ENCODE measurements around the gene TAF8. TPM values are rescaled to one million over a fixed set of nuclear protein-coding genes. Genes with fewer than 3 reads are reported as not detected.
"Not testable (repeated sequence)": the region's sequence is repeated elsewhere in the genome, so short reads cannot be mapped to it uniquely, and the experiment has no call there.

The TAF8 gene, protein sequence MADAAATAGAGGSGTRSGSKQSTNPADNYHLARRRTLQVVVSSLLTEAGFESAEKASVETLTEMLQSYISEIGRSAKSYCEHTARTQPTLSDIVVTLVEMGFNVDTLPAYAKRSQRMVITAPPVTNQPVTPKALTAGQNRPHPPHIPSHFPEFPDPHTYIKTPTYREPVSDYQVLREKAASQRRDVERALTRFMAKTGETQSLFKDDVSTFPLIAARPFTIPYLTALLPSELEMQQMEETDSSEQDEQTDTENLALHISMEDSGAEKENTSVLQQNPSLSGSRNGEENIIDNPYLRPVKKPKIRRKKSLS
- total RNA-seq (2014; rRNA removed; shearing (Covaris generic)) = 37.0 and 43.1 TPM in 2 replicates

DNA sequence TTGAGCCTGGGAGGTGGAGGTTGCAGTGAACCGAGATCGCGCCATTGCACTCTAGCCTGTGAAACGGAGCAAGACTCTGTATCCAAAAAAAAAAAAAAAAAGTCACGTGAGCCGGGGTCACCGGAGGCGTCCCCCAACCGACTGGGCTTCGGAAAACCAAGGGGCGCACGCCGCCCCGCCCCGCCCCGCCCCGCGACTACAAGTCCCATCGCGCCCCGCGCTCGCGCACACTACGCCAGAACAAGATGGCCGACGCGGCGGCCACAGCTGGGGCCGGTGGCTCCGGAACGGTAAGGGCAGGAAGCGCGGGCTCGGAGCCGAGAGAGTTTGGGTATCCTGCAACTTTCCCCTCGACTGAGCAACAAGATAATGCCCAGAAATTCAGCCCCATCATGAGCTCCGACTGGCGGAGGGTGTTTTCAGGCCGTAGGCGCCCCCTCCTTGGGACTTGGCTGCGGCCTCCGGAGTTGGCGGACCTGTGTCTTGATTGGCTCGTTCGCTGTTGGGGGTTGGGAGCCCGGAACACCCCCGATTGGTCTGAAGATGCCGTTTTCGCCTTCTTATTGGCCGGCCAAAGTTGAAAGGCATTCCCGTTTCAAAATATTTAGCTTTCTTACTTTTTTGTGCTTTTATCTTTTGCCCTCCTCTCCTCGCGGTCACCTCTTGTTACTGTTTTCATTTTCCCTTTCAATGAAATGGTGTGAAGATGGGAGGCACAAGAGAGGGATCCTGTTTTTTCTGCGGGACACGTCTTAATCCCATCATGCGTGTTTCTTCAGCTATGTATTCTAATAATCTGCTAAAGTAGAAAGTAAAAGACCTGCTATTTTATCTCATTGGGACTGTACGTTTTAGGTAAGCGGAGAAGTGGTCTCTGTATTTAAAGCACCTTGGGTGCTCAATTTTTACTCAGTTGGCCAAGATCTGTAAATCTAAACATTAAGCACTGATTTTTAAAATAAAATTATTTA, at the start of gene TAF8:
TSS of gene TAF8 (plus strand) at position 228 of the 971 bp plus-strand sequence. CDS start at position 246, 18 bp downstream.
- DNase-seq = peak; percentile 92 to 93
- H3K9me3 ChIP-seq (replicated peaks) = no peaks in the 10 kb centered on the region
- H3K36me3 ChIP-seq = peaks cover 10% of the 10 kb centered on the region; the same call in 1 of the 2 replicates
- H3K27ac ChIP-seq = peak within 1 kb of the TSS; percentile 92
- no peaks in the 10 kb centered on the region for H3K27me3 ChIP-seq
- H3K4me3 ChIP-seq = peak within 1 kb of the TSS; percentile 91
- peaks cover 23% of the 10 kb centered on the region for H3K4me1 ChIP-seq

DNA sequence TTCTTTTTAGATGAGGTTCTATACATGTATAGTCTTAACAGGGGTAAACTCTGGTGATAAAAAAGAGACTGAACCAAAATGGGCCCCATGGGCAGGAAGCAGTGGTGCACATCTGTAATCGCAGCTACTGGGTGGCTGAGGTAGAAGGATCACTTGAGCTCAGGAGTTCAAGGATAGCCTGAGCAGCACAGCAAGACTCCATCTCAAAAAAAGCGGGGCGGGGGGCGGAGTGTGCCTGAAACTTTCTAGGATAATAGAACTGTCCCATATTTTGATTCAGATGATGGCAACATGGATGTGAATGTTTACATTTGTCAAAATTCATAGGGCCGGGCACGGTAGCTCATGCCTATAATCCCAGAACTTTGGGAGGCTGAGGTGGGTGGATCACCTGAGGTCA, 48.8 kb upstream of the TAF8 start:
- H3K4me1 ChIP-seq = no peaks in the 10 kb centered on the region; the same call in 1 of the 2 replicates
- DNase-seq = no peak
- no peak overlapping the region for H3K4me3 ChIP-seq
- no peak overlapping the region for H3K27ac ChIP-seq
- no peaks in the 10 kb centered on the region for H3K9me3 ChIP-seq (replicated peaks)
- H3K36me3 ChIP-seq = no peaks in the 10 kb centered on the region
- no peaks in the 10 kb centered on the region for H3K27me3 ChIP-seq

DNA sequence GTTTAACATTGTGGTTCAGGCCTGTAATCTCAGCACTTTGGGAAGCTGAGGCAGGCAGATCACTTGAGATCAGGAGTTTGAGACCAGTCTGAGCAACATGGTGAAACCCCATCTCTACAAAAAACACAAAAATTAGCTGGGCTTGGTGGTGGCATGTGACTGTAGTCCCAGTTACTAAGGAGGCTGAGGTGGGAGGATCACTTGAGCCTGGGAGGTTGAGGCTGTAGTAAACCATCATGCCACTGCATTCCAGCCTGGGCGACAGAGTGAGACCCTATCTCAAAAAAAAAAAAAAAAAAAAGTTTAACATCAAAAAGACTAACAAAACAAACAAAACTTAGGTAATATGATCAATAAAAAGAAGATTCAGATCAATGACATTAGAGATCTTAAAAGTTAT, 46.7 kb upstream of the TAF8 start:
- not testable (repeated sequence) for H3K36me3 ChIP-seq; H3K27ac ChIP-seq; DNase-seq; H3K27me3 ChIP-seq; H3K4me3 ChIP-seq; H3K9me3 ChIP-seq (replicated peaks)
- peaks cover 16% of the 10 kb centered on the region for H3K4me1 ChIP-seq

DNA sequence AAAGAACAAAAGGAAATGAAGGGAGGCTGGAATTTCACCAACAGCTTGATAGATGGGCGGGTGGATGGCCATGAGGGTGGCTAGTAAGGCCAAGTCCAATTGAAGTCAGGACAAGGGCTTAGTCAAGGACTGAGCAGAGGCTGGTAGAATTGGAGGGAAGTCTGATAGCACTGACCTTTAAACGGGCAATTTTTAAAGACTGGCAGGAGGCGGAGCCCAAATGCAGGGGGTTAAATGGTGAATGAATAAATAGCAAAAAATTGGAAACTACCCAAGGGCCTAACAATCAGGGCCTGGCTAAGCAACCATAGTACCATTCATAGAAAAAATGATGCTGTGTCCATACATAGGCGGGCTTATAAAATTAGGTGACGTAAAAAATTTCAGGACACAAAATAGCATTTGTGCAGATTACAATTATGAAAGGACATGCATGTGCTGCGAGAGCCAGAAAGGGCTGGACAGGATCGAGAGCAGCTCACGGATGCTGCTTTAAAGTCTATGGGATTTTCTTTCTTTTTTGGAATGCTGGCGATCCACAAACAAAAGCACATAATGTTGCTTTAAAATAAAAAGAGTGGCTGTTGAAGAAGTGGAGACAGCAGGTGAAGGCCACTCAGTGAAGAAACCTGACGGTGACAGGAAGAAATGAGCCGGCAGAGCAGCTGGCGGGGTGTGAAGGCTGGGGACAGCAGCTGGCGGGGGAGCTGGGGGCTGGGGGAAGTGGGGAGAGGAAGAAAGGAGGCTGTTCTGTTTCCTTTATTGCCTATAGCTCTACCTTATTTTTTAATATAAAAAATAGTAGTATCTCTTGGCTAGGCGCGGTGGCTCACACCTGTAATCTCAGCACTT, 42.8 kb upstream of the TAF8 start:
- Histone ChIP-seq H3K36me3 (no peaks in the 10 kb centered on the region), H3K4me3 (peak overlapping the region; percentile 42), H3K4me1 (peaks cover 52% of the 10 kb centered on the region), H3K27me3 (no peaks in the 10 kb centered on the region), H3K9me3 (replicated peaks) (no peaks in the 10 kb centered on the region), H3K27ac (peak overlapping the region; percentile 91)
- DNase-seq = peak; percentile 91 to 93

DNA sequence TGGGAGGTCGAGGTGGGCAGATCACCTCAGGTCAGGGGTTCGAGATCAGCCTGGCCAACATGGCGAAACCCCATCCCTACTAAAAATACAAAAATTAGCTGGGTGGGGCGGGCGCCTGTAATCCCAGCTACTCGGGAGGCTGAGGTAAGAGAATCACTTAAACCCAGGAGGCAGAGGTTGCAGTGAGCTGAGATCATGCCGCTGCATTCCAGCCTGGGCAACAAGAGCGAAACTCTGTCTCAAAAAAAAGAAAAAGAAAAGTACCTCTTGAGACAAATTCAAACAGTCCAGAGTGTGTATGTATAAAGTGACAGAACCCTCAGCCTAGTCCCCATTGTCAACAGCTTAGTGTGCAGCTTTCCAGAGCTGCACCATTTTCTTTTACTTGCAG, 42.2 kb upstream of the TAF8 start:
- not testable (repeated sequence) for H3K9me3 ChIP-seq (replicated peaks); H3K36me3 ChIP-seq; H3K27me3 ChIP-seq
- DNase-seq = peak in 1 of 2 experiments; percentile 71
- Histone ChIP-seq H3K4me1 (peaks cover 58% of the 10 kb centered on the region), H3K27ac (peak overlapping the region; percentile 91), H3K4me3 (peak overlapping the region; percentile 42)

DNA sequence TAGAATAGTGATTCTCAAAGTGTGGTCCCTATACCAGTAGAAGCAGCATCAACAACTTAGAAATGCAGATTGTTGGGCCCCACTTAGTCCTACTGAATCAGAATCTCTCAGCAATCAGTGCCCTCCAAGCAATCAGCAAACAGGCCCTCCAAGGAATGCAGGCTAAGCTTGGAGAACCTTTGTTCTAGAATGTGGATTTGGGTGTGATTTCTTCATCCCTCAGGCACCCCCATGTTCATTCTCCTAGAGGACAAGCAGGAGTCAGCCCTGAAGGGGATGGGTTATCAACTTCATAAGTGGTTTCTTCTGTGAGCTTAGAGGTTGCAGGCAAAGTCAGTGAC, 40.5 kb upstream of the TAF8 start:
- Histone ChIP-seq H3K27ac (peak overlapping the region; percentile 91), H3K4me3 (no peak overlapping the region)
- DNase-seq = no peak

DNA sequence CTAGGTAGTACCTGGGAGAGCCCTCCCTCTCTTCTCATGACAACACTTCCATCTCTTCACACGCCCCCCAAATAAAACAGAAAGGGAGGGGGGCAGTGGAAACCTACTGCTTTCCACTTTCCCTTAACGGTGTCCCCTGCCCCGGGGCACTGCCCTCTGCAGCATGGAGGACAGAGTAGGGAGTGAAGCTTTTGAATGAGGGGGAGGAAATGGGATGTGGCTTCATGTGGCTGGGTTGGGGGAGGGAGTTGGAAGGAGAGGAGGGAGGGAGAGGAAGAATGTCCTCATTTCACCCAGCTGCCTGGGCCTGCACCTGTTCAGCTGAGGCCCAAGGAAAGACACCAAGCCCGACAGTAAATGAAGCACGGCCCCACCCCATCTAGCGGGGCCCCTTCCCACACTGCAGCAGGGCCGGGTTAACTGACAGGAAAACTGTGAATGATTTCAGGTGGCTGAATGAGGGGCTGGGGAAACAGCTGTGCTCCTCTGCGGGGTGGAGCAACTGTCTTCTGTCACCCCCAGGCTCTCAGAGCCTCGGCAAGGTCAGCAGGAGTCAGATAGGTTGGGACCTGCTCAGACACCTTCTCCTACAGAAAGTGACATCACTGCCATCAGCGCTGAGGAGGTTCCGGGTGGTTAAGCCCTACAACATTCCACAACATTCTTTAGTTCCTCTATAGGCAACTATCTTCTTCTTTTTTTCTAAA, 40.0 kb upstream of the TAF8 start:
- H3K9me3 ChIP-seq (replicated peaks) = no peaks in the 10 kb centered on the region
- peaks cover 63% of the 10 kb centered on the region for H3K4me1 ChIP-seq
- DNase-seq = peak; percentile 97 to 99
- H3K27me3 ChIP-seq = no peaks in the 10 kb centered on the region
- no peaks in the 10 kb centered on the region for H3K36me3 ChIP-seq
- 0 out of 2 replicates have a peak overlapping the region, but pooled peaks have one; percentile 1 for H3K4me3 ChIP-seq
- peak overlapping the region; percentile 91 for H3K27ac ChIP-seq

More for the DNA sequence above, 40.5 kb upstream of the TAF8 start:
- no peaks in the 10 kb centered on the region for H3K27me3 ChIP-seq
- H3K4me1 ChIP-seq = peaks cover 63% of the 10 kb centered on the region
- H3K36me3 ChIP-seq = no peaks in the 10 kb centered on the region
- H3K9me3 ChIP-seq (replicated peaks) = no peaks in the 10 kb centered on the region

DNA sequence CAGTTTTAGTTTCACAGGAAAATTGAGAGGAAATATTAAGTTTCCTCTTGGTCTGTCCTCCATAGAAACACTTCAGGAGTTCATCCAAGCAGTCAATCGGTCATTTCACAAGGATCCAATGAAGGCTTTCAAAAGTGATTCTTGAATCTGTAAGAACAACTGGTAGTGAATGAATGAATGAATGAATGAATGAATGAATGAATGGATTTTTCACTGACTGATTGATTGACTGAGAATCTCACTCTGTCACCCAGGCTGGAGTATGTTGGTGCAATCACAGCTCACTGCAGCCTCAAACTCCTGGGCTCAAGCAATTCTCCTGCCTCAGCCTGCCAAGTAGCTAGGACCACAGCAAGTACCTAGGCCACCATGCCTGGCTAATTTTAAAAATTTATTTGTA, 39.4 kb upstream of the TAF8 start:
- Histone ChIP-seq H3K4me3 (0 out of 2 replicates have a peak overlapping the region, but pooled peaks have one; percentile 1), H3K27ac (peak overlapping the region; percentile 91), H3K27me3 (no peaks in the 10 kb centered on the region), H3K9me3 (replicated peaks) (no peaks in the 10 kb centered on the region), H3K4me1 (peaks cover 63% of the 10 kb centered on the region), H3K36me3 (no peaks in the 10 kb centered on the region)
- DNase-seq = no peak

DNA sequence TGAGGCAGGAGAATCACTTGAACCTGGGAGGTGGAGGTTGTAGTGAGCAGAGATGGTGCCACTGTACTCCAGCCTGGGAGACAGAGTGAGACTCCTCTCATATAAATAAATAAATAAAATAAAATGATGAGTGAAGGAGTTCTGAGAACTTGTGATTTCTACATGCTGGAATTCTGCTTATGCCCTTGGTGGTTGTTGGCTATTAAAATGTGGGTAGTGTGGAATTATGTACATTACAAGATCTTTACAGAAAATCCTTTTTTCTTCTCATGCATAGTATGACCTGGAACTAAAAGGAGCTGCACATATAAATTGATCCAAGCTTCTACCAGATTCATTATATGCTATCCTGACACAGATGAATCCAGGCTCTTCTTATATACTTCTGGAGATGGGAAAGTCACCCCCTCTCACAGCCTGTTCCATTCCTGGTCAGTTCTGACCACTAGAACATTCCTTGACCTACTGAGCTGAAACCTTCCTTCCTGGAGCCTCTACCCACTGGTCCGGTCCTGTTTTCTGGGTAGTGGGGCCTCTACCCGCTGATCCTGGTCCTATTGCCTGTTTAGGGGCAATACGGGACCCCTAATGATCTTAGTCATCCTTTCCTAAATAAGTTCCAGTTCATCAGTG, 37.7 kb upstream of the TAF8 start:
- DNase-seq = no peak
- Histone ChIP-seq H3K27ac (peak overlapping the region; percentile 49), H3K36me3 (no peaks in the 10 kb centered on the region), H3K4me3 (no peak overlapping the region), H3K9me3 (replicated peaks) (no peaks in the 10 kb centered on the region), H3K4me1 (peaks cover 66% of the 10 kb centered on the region), H3K27me3 (no peaks in the 10 kb centered on the region)

DNA sequence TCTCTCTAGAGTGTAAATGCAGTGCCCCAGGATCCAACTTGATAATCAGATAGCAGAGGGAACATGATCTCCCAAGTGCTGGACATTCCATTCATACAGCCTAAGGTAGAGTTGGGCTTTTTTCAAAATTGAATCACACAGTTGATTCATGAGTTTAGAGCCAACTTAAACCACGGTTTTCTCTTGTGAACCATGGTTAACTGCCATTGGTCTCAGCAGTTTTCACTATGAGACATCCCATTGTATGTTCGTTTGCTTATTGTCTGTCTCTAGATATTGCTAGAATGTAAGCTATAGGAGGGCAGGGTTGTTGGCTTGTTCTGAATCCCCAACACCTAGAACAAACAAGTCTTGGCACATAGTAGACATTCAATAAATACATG, 37.2 kb upstream of the TAF8 start:
- DNase-seq = peak; percentile 36 to 60
- no peaks in the 10 kb centered on the region for H3K36me3 ChIP-seq
- no peak overlapping the region for H3K4me3 ChIP-seq
- H3K27ac ChIP-seq = peak overlapping the region; percentile 49
- H3K4me1 ChIP-seq = peaks cover 66% of the 10 kb centered on the region
- H3K27me3 ChIP-seq = no peaks in the 10 kb centered on the region
- H3K9me3 ChIP-seq (replicated peaks) = no peaks in the 10 kb centered on the region

DNA sequence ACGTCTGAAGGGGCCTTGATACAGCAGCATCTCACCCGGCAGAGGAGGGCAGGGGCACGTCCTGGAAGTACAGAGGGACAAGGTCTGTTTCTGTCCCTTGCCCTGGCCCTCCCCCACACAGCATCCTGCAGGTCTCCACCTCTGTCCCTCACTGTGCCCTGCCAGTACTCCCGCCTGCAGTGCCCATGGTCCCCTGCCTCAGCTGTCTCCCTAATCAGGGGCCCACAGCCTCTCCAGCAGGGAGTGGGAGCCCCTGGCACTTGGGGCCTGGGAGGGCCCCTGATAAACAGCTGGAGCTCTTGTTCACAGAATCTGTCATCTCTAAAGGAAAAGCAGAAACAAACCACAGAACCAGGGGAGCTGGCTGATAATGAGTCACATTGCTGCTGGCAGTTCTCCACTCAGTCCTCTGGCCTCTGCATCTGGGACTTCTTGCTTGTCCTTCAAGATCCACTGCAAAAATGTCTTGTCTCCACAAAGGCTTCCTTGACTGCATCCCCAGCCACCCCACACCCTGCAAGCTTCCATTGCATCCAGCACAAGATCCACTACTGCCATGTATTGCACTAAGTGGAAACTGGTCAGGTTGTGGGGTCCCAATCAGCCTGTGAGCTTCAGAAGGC, 33.2 kb upstream of the TAF8 start:
- peak; percentile 80 to 91 for DNase-seq

DNA sequence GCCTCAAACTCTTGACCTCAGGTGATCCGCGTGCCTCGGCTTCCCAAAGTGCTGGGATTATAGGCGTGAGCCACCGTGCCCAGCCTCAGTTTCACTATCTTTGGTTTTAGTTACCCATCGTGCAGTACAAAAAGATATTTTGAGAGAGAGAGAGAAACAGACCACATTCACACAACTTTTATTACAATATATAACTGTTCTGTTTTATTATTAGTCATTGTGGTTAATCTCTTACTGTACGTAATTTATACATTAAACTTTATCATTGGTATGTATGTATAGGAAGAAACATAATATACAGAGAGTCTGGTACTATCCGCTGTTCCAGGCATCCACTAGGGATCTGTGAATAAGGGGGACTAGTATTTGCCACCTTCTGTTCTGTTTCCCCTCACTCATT, 29.4 kb upstream of the TAF8 start:
- no peak overlapping the region for H3K27ac ChIP-seq
- H3K4me1 ChIP-seq = peaks cover 13% of the 10 kb centered on the region
- H3K36me3 ChIP-seq = no peaks in the 10 kb centered on the region
- no peaks in the 10 kb centered on the region for H3K9me3 ChIP-seq (replicated peaks)
- no peak for DNase-seq
- no peaks in the 10 kb centered on the region for H3K27me3 ChIP-seq
- H3K4me3 ChIP-seq = no peak overlapping the region

More for the DNA sequence above, 33.2 kb upstream of the TAF8 start:
- H3K4me3 ChIP-seq = no peak overlapping the region
- H3K27ac ChIP-seq = peak overlapping the region; percentile 46
- peaks cover 28% of the 10 kb centered on the region for H3K4me1 ChIP-seq
- H3K27me3 ChIP-seq = no peaks in the 10 kb centered on the region
- no peaks in the 10 kb centered on the region for H3K9me3 ChIP-seq (replicated peaks)
- H3K36me3 ChIP-seq = no peaks in the 10 kb centered on the region
